DMS 273 treated with DMSO at 0.1 percent for 48 hours (cell line): ENCODE results near the gene SH2D6.
"Not testable (repeated sequence)": the region's sequence is repeated elsewhere in the genome, so short reads cannot be mapped to it uniquely, and the experiment has no call there.

Experiments used
- DNase-seq: peaks from one replicate; lab custom pipeline; 2025; lab: John Stamatoyannopoulos, UW

Gene SH2D6

DNA sequence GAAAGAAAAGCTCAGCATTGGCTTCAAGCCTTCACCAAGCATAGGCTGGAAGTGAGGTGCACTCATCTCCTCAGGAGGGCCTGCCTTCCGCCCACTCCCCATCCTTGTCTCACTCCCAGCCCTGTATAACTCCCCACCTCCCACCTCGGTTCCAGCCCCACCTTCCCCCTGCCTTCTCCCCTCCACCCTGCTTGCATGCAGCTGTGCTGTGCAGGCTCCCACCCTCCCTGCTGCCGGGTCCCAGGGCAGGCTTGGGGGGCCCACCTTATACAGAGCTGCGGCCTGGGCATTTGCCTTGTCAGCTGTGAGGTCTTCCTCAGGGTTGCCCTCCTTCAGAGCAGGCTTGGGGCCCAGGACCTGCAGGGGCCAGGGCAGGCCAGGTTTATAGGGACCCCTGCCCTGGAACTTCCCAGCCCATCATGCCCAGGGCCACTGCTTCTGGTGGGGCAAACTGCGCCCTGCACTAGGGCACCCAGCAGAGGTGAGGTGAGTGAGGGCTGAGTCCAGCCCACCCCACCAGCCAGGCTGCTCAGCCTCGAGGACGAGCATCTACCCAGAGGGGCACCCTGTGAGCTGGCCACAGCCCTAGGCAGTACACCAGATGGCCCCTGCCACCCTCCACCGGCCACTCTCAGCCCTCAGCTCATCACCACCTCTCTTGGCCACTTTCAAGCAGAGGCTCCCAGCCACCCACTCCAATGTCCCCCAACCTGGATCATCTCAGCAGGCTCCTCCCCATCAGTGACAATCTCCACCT is 19.9 kb upstream of the SH2D6 start:
- DNase-seq: no peak

- DNase-seq: no peak
Measured at GRCh38 chr2:85399183-85399455, 19.4 kb upstream of the SH2D6 start.

GRCh38 chr2:85400023-85400422 is 18.5 kb upstream of the SH2D6 start:
- DNase-seq: no peak

DNA sequence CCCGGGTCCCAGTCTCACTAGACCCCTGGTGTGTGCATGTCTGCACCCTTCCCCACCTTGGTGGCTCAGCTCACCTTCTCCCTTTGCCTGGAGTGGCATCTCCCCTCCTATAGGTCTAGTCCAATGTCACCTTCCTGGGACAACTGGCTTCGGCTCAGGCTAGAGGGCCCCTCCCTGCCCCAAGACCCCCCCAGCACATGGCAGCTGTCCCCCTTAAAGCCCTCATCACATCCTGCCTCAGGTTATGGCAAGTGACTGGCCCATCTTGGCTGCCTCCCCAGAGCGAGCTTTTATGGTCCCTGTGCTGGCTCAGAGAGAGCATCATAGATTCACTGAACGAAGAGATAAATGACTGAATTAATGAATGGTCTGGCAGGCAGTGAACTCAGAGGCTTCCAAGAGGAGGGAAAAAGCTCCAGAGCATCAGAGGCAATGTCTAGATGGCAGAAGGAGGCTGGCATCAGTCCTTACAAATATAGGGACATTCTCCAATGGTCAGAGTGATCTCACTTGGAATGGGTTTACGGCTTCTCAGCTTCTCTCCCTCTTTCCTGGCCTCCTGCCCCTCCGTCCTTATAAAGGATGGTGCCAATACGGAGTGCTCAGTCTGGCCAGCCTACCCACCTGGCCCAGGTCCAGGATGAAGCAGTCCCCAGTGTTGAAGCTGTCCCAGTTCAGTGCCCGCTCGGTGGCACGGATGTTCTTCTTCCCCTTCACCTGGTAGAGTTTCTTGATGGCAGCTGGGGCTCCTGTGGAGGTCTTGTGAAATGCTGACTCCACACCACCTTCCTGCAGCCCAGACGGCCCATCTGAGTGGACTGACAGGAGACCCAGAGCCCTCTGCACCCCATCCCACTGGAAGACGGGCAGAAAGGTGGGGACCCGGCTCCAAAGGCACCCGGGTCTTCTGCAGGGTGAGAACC is 17.7 kb upstream of the SH2D6 start:
- DNase-seq: no peak

DNA sequence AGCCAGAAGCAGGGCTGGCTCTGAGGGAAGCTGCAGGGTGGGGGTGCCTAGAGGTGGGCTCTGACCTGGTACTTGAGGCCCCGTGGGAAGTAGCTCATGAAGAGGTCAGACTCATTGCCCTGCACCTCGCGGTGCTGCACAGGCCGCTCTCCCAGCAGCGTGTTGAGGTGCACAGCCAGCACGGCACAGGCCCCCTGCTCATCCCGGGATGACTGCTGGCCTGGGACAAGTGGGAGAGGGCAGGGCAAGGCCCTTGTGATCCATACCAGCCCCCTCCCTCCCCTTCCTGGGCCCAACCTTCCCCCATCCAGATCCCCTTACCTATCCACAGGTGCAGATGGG is 17.1 kb upstream of the SH2D6 start:
- DNase-seq: no peak

DNA sequence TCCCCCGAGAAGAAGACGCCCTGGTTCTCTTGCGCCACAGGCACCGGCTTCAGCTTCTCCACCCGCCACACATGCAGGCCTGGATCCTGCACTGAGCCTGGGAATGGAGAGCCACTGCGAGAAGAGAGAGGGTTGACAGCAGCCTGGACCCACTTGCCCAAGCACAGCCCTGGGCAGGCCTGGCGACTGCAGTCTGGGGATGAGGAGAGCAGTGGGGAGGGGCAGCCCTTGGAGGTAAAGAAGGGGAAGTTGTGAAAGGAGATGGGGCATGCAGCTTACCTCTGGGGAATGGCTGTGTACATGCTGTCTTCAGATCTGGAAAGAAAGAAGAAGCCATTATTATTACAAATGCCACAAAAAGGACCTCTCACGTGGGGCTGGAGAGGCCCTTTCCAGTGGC is 16.7 kb upstream of the SH2D6 start:
- DNase-seq: no peak

- peak; percentile 44 for DNase-seq
Measured at GRCh38 chr2:85405201-85406059, 13.1 kb upstream of the SH2D6 start.

DNA sequence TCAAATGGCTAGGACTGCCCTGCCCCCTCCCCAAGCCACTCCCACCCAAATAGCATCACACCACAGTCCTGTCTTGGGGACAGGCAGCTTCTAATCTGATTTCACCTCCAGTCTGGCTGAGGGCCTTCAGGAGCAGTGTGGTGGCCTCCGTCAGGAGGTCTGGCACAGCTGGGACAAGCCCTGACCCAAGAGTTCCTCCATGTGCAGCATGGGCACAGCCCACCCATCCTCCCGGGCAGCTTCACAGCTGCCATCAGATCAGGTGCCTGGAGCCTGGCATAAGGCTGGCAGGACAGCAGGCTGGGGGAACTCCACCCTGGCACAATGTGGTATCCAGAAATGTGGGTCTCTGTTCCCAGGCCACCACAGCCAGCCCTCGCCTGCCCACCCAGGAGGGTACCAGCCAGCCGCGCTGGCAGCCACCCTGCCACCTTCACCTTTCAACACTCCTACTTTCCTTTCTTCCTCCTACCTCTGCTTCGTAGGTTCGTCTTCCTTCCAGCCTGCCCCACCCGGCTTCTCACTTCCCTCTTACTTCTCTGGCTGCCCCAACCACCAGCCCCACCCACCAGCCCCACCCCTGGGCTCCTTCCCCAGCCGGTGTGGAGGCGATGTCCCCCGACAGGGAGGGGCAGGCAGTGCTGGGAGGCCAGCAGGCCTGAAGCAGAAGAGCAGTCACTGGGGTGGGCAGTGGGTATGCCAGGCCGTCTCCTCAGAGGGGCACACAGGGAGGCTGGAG is 8.5 kb upstream of the SH2D6 start, which contains the start of gene CAPG:
Gene CAPG, minus strand, starts transcription at position 522 of the 739 bp plus-strand sequence. CDS start 8,221 bp downstream, outside the sequence.
- DNase-seq: no peak

DNA sequence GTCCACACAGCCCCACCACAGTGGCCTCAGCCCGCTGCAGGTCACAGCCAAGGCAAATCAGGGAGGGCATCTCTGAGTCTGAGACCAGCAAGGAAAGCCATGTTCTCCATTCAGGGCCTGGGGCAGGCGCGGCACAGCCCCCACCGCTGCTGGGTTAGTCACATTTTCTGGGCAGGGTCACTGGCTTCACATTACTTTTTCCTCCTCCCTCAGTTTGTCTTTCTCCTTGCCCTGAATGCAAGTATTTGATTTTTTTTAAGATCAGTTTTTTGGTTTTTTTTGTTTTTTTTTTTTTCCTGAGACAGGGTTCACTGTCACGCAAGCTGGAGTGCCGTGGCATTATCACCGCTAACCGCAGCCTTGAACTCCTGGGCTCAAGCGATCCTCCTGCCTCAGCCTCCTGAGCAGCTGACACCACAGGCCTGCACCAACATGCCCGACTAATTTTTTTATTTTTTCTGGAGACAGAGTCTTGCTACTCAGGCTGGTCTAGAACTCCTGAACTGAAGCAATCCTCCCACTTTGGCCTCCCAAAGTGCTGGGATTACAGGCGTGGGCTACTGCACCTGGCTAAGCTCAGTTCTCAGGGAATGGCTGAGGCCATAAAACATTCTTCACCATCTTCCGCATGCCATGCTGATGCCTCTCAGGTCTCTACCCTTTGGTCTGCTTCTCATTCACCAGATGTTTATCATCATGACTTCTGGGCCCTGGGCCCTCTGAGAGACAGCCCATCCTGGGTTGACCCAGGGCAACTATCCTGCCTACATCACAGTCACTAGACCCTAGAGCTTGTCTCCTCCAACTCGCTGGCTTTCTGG is 7.7 kb upstream of the SH2D6 start:
- no peak for DNase-seq

- no peak for DNase-seq
Measured at GRCh38 chr2:85411405-85411748, 7.1 kb upstream of the SH2D6 start.

DNA sequence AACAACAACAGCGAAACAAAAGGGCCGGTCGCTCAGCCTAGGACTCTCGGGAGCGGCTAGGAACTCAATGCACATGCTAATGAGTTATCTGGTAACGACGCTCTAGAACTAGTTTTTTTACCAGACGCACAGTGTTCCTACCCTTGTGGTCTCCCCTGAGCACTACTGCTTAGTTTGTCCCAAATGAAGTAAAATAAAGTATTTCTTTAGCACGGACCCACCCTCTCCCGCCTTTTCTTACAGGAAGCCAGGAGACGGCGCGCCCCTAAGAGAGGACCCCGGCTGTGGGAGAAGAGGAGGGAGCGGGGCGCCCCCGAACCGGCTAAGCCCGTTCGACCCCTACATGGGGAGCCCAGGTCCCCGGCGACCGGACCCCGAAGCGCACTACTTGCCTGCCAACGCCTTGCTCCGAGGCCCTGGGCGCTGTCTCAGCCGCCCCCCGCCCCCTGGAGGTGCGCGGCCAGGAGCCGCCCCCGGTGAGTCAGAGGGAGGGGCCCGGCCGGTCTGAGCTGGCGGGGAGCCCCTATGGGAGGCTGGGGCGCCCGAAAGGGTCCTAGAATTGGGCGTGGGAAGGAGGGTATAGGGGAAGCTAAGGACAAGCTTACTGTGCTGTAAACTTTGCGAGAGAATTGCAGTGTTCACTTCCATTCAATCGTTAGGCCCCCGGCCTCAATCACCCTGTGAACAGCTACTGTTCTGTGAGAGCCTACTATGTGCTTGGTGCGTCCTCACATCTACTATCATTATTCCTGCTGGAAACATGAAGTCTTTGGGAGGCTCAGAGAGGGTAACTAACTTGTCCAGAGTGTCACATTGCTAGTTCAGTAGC is 4.7 kb upstream of the SH2D6 start:
- DNase-seq: no peak

GRCh38 chr2:85414421-85414759 is 4.1 kb upstream of the SH2D6 start:
- DNase-seq: not testable (repeated sequence)

GRCh38 chr2:85414761-85415553 is 3.6 kb upstream of the SH2D6 start:
- no peak for DNase-seq

- no peak for DNase-seq
Measured at GRCh38 chr2:85415980-85416650, 2.4 kb upstream of the SH2D6 start.

DNA sequence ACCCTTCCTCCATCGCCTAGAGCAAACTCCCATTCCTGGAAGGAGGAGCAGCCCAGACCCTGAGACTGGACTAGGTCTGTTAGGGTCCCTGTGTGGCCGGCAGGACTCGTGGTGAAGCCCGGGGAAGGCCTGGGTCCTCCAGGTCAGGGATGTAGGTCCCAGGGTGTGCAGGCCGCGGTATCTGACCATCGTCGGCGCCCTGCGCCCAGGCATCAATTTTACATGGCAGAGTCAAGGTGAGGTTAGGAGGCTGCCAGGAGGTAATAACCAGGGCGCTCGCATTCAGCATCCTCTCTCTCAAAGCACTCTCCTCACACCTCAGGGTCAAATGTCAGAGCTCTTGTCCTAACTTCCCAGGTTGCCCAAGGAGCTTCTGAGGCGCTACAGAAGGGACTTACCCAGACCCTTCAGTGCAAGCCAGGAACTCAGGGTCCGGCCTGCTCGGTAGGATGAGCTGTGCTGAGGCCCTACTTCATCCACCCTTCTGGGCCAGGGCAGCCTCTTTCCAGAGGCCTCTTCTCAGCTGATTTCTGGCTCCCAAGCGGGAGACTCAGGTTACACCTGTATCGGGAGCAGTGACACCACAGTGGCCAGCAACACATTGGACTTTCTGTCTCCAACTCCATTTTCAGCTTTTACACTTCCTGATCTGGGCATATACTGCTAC is 628 bp downstream of the SH2D6 start:
- no peak for DNase-seq

- DNase-seq: peak; percentile 79
Measured at GRCh38 chr2:85420536-85421259, 2.2 kb downstream of the SH2D6 start.

GRCh38 chr2:85421260-85422071 is 3.0 kb downstream of the SH2D6 start:
- peak; percentile 79 for DNase-seq
